HG02884 (cell line): ENCODE data around the gene TUBB2B.
"Not testable (repeated sequence)": the region's sequence is repeated elsewhere in the genome, so short reads cannot be mapped to it uniquely, and the experiment has no call there.

Experiments
- ATAC-seq: cut with Tn5 transposase; IDR thresholded peaks from one replicate; pipeline ENCODE4 v1.9.1; 2021; ENCODE audit warnings: mild to moderate bottlenecking, moderate library complexity; ENCODE audit not compliant: unreplicated experiment

TUBB2B gene

DNA sequence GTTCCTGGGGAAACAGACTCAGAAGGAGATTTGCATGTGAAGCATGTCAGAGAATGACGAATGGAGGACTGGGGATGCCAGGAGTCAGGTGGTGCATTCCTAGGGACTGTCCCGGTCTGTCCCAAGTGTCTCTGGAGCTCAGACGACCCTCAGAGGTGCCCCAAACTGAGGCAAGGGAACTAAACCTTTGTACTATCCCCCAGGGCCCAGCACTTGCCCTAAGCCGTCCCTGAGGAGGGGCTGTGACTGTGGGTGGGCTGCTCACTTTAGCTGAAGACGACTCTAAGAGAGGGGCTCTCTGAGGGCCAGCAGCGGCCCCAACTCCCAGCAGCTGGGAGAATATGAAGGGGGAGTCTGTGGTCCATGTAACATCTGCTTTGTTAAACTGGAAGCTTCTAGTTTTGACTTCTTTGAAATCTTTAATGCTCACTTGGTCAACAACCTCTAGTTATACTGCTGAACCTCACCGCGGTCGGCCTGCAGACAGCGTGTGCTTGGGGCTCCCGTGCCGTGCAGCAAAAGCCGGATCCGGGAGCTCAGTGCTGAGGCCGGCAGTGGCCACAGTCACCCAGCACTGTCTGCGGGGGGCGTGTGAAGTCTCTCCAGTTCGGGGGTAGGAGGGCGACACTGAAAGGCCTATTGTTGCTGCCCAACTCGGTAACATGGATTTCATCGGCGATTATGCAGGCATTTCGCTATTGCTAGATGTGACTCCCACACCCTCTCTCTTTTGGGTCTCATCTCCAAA is 34.2 kb downstream of the TUBB2B start:
- ATAC-seq, result no peak

DNA sequence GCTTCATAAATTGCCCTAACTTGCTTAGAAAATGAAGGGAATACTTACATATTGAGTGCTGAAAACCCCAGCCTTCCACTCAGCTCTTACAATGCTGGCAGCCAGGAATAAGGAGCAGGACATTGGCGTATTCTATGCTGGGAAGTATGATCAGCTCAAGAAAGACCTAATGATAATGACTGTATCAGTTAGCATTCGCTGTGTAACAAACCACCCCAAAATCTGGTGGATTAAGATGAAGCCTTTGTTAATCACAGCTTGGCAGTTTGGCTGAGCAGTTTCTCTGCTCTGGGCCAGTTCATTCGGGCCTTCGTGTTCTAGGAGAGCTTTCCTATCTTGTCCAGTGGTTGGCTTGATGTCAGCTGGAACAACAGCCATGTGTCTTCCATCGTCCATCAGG is 36.7 kb downstream of the TUBB2B start:
- no peak for ATAC-seq

DNA sequence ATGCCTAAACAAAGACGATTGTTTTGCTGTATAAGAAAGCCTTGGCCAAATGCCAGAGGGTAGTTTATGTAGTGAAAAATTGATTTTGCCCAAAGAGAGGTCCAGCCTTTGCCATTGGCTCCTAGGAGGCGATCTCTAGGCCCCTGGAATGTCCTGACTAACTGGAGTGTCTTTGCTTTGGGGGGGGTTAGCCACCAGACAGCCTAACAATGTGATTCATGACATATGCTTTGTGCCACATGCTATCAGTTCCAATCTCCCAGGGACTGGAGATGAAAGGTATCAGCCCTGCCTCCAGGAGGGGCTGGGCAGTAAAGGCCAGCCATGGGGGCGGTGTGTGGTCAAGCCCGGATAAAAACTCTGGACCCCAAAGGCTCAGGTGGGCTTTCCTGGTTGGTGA is 37.4 kb downstream of the TUBB2B start:
- no peak for ATAC-seq

DNA sequence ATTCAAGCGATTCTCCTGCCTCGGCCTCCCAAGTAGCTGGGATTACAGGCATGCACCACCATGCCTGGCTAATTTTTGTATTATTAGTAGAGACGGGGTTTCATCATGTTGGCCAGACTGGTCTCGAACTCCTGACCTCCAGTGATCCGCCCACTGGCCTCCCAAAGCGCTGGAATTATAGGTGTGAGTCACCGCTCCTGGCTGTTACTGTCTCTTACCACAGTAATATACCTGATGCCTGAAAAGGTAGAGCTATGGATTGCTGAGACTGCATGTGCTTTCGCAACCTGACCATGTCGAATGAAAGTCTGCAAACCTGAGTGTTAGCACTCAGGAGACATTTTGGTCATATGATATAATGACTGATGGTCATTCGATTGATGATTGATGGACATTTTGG is 38.3 kb downstream of the TUBB2B start:
- ATAC-seq, result not testable (repeated sequence)

DNA sequence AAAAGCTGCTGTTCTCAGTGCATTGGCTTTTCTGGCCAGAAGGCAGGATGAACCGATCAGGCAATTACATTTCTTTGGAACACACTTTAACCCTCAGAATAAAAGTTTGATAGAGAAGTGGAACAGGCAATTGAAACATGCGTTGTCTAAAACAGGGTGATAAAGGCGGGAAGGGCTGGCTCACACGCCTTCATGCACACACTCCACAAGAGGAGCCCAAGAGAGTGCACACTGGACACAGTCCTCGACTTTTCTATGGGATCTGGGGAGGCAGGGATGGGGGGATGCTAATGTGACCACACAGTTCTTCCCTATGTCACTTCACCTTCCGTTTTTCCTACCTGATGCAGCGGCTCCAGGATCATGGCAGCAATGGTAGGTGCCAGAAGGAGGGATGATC is 39.2 kb downstream of the TUBB2B start:
- ATAC-seq, result no peak

DNA sequence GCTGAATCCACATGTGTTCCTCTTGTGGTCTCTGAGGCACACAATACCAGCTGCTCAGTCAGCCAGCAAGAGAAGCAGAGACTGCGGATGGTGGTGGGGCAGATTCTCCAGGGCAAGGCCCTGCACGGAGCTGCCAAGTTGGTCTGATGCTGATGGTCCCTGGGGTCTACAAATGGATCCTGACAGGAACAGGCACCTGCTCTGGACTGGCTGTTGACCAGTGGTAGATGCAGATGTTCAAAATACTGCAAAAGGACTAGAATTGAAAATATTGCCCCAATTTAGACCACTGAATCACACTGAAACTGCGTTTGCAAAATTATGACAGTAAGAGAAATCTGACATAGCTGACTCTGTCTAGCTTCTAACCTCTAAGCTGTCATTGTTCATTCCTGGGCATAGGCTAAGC is 40.5 kb downstream of the TUBB2B start:
- ATAC-seq, result no peak

DNA sequence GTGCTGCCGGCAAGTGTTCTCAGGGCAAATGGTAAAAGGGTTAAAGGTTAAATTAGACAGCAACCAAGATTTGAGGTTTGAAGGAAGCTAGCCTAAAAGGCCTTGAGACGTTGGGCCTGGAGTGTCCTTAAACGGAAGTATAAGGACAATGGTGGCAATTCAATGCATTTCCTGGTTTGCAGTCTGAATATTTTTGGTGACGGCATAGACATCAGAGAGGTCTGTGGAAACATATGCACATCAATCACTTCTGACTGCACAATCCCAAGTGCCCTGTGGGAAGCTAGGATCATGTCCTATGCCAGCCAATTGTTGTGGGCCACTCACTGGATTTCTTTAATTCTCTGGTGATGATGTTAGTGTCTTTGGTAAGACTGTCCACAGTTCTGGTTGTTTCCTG is 44.4 kb downstream of the TUBB2B start:
- no peak for ATAC-seq

DNA sequence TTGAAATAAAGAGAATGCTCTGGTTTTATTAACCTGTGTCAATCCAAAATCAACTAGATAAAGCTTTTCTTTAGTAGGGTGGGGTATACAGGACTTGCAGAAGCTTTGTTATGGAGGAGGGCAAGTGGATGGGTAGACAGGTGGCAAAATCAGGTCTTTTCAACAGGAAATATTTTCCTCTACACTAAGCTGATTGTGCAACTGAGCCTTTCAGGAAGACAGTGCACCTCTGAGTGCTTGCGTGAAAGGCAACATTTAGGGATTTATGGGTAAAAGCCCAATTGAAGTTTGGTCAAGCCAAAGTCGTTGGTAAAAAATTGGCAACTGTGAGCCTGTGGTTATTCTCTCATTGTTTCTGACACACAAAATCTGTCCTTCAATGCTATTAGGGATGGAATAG is 46.3 kb downstream of the TUBB2B start:
- ATAC-seq, result no peak

DNA sequence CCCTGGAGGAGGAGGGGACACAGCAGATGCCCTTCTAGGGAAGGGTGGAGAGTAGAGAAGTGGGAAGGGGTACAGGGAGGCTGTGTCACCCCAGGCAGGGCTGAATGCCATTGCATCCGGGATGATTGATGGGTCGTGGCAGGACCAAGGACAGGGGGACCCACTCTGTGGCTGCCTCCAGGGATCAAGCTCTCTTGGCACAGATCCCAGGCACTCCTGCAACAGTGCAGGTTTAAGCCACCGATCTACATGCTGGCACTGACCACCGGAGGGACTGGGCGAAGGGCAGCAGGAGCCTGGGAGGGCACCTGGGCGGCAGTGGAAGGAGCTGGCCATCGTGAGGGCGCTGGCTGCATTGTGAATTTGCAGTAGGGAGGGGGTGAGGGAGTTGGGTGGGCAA is 47.5 kb downstream of the TUBB2B start:
- not testable (repeated sequence) for ATAC-seq

DNA sequence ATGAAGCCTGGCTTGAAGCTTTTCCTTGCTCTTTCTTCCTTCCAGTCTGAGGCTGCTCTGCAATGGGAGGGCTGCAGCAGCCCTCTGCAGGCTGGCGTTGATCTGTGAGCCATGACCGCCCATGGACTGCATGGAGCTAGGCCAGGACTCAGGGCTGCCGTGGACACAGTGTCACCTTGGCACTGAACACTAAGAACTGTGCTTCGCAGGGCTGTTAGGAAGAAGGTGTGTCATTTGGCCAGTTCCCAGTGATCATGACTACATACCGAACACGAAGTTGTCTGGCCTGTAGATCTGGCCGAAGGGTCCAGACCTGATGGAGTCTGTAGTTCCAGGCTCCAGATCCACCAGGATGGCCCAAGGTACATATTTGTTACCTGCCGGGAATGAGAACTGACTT is 48.8 kb downstream of the TUBB2B start:
- not testable (repeated sequence) for ATAC-seq

DNA sequence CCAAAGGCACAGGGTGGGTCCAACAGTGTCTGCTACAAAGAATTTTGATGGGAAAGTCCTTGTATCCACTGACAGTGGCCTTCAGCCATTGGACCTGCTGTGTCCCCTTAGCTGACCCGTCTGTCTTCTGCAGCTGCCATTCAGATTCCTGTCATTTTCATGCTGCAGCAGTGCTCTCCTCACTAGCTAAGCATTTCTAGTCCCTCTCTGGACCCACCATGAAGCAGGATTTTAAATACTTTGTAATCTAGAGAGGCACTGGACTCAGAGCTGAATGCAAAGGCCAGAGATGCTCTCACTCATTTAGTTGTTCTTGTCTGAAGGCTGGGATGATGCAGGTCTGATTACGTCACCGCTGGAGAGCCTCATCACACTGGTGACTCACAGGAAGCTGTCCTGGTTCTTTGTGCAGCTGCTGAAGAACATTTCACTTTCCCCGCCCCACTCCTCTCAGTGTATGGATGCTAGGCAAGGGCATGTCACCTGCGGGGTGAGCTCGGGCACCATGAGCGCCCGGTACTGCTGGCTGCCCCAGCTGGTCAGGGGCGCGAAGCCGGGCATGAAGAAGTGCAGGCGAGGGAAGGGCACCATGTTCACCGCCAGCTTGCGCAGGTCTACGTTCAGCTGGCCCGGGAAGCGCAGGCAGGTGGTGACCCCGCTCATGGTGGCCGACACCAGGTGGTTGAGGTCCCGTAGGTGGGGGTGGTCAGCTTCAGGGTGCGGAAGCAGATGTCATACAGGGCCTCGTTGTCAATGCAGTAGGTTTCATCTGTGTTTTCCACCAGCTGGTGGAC is 50.7 kb downstream of the TUBB2B start:
- ATAC-seq, result no peak

DNA sequence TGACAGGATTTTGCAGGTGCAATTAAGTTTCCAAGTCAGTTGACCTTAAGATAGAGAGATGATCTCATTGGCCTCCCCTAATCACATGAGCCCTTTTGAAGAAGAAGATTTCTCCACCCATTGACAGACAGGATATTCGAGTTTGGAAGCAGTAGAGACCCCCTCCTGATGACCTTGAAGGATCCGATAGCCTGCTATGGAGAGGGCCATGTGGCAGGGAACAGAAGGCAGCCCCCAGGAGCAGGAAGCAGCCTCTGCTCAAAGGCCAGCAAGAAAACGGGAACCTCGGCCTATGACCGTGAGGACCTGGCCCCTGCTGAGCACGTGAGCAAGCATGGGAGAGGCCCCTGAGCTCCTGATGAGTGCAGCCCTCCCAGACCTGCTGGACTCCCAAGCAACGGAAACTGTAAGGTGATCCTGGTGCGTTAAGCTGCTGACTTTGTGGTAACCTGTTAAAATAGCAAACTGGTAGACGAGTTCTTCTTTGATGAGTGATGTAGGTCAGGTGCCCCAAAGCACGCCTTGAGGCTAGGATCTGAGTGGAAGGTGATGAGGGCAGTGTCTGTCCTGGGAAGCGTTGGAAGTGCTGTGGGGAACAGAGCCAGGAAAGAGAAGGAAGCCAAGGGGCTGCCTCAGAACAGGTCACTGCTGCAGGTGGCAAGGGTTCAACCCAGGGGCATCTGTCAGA is 51.6 kb downstream of the TUBB2B start:
- ATAC-seq, result no peak
